GM12873 (cell line): ENCODE measurements around the gene NBPF3.

Source experiments
- TF ChIP-seq, protein P1 (sequence below): IDR thresholded peaks from 2 replicates; pipeline ENCODE4 v1.5.1; 2012; ENCODE audit warnings: low read depth, mild to moderate bottlenecking, moderate library complexity, low read length, control low read depth; ENCODE audit not compliant: insufficient read depth; ENCODE audit errors: missing control alignments

Gene NBPF3

GRCh38 chr1:21524686-21525339, 84.9 kb downstream of the NBPF3 start:
- TF ChIP-seq, protein P1, sequence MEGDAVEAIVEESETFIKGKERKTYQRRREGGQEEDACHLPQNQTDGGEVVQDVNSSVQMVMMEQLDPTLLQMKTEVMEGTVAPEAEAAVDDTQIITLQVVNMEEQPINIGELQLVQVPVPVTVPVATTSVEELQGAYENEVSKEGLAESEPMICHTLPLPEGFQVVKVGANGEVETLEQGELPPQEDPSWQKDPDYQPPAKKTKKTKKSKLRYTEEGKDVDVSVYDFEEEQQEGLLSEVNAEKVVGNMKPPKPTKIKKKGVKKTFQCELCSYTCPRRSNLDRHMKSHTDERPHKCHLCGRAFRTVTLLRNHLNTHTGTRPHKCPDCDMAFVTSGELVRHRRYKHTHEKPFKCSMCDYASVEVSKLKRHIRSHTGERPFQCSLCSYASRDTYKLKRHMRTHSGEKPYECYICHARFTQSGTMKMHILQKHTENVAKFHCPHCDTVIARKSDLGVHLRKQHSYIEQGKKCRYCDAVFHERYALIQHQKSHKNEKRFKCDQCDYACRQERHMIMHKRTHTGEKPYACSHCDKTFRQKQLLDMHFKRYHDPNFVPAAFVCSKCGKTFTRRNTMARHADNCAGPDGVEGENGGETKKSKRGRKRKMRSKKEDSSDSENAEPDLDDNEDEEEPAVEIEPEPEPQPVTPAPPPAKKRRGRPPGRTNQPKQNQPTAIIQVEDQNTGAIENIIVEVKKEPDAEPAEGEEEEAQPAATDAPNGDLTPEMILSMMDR = no peak

DNA sequence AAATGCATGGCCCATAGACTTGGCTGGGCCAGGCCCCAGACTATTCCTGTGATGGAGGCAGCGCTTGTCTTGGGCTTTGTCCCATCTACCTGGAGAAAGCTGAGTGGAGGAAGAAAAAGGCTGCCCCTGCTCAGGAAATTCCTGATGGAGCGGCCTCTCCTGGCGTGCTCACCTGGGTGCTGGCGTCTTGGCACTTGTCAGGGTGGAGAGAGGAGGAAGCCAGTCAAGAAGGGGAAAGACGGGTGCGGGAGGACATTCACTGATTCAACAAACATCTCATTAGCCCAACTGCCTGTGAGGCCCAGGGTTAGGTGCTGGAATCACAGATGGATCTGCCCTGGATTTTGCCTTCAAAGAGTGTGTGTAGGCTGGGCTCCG, 85.4 kb downstream of the NBPF3 start:
- TF ChIP-seq, protein P1 = no peak

GRCh38 chr1:21526441-21526840, 86.5 kb downstream of the NBPF3 start:
- TF ChIP-seq, protein P1 = no peak

DNA sequence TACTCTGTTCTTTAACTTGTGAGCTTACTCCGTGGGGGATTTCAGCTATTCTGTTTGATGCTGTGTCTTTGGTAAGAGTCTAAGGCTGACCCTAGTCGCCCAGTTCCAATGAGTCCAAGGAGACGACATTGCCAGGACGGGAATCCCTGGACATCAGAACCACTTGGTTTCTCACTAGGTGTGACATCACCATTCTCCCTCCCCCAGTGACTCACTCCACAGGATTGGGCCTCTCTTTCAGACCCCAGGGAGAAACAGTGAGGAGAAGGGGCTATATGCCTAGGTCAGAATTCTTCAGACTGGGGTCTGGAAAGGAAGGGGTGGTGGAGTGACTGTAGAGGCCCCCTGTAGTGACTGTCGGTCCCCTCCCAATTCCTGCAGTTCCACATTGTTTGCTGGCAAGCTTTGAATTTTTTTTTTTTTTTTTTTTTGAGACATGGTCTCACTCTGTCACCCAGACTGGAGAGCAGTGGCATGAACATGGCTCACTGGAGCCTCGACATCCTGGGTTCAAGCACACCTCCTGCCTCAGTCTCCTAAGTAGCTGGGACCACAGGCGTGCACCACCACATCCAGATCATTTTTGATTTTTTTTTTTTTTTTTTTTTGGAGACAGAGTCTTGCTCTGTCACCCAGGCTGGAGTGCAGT, 90.6 kb downstream of the NBPF3 start:
- TF ChIP-seq, protein P1 = no peak

GRCh38 chr1:21531241-21531640, 91.3 kb downstream of the NBPF3 start:
- TF ChIP-seq, protein P1 = no peak

DNA sequence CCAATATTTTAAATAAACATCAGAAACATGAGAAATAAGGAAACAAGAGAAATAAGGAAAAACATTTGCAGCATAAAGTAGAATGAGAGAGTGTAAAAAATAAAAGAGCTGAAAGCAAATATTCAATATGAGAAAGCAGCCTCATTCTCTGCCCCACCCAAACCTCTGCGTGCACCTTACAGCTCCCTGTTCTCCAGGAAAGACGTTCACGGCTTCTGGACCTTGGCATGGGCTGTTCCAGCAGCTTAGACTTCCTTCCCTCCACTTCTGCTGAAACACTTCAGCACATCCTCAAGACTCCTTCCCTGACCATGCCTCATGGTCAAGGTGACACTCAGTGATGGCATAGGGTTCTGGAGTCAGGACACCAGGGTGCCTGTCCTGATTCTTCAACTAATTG, 92.6 kb downstream of the NBPF3 start:
- TF ChIP-seq, protein P1 = no peak

DNA sequence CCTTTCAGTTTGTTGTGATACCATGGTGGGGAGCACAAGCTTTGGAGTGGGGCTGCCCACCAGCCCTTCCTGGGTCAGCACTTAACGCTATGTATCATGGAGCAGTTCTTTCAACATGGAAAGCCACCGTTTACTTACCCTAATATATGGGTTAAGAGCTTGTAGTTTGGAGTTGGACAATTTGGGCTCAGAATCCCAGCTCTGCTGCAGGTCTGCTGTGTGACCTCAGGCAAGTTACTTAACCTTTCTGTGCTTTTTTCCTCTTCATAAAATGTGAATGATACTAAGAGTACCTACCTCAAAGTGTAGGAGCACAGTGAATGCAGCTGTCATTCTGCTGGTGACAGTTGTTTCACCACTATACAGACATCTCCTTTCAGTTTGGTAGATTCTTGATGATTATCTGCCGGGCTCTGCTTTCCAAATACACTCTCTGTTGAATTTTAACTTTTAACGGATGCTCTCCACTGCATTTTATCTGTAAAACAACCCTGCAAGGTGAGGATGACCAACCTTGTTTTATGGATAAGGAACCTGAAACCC, 93.1 kb downstream of the NBPF3 start:
- TF ChIP-seq, protein P1 = no peak
